Astrocyte of the cerebellum (primary cell): ENCODE results near the gene CEACAM5.

Experiments used
- DNase-seq: peaks from one replicate; pipeline ENCODE4 v3.0.0-alpha.2; 2011; ENCODE audit warnings: low read depth
- H3K4me3 ChIP-seq: 2 replicates; pipeline ENCODE4 v1.5.1; 2011; ENCODE audit warnings: mild to moderate bottlenecking, low read depth, low read length, moderate library complexity
- CTCF ChIP-seq: IDR thresholded peaks from 2 replicates; pipeline ENCODE4 v1.5.1; 2012; ENCODE audit warnings: low read length, low read depth, moderate library complexity, mild to moderate bottlenecking; ENCODE audit errors: missing control alignments
- in situ Hi-C: cut with HindIII; loops from 2 replicates; pipeline ENCODE4 v1.10.0; 2017; ENCODE audit warnings: low sequenced_read_pairs

CEACAM5 gene

GRCh38 chr19:41687419-41687818, 21.0 kb upstream of the CEACAM5 start:
- DNase-seq, result no peak
- TF ChIP-seq CTCF, result no peak
- in situ Hi-C loops, result no loop called here
- H3K4me3 ChIP-seq, result no peak overlapping the region

GRCh38 chr19:41688098-41688497, 20.3 kb upstream of the CEACAM5 start, which contains the start of gene CEACAM7:
Gene CEACAM7 (minus strand): TSS chr19:41688270. CDS start chr19:41688165, 105 bp downstream.
- DNase-seq, result no peak
- TF ChIP-seq CTCF, result no peak
- in situ Hi-C loops, result no loop called here
- no peak within 1 kb of the TSS for H3K4me3 ChIP-seq

GRCh38 chr19:41688687-41689086, 19.7 kb upstream of the CEACAM5 start:
- H3K4me3 ChIP-seq, result no peak overlapping the region
- no peak for DNase-seq
- no peak for TF ChIP-seq CTCF
- in situ Hi-C loops, result no loop called here

GRCh38 chr19:41689993-41690800, 18.2 kb upstream of the CEACAM5 start:
- in situ Hi-C loops, result no loop called here
- no peak for TF ChIP-seq CTCF
- no peak for DNase-seq
- H3K4me3 ChIP-seq, result no peak overlapping the region

GRCh38 chr19:41690801-41691065, 17.7 kb upstream of the CEACAM5 start:
- in situ Hi-C loops, result no loop called here
- no peak for DNase-seq
- H3K4me3 ChIP-seq, result no peak overlapping the region
- no peak for TF ChIP-seq CTCF

- H3K4me3 ChIP-seq, result no peak overlapping the region
- peak; percentile 50 for TF ChIP-seq CTCF
- in situ Hi-C loops, result no loop called here
- no peak for DNase-seq
Measured at GRCh38 chr19:41691268-41691970, 17.0 kb upstream of the CEACAM5 start.
